DOHH2 (cell line): Measurements from ENCODE around the gene SUGCT.

Experiments used
- CTCF ChIP-seq: fragments of 200-600 bp; sonication (generic); IDR thresholded peaks from one replicate; pipeline ENCODE4 v1.5.1; 2014; ENCODE audit warnings: antibody characterized with exemption, mild to moderate bottlenecking, low read depth, low read length; ENCODE audit not compliant: poor library complexity, severe bottlenecking
- EZH2phosphoT487 ChIP-seq: fragments of 200-600 bp; sonication (generic); IDR thresholded peaks from 2 replicates; pipeline ENCODE4 v1.6.1; 2017; ENCODE audit warnings: borderline replicate concordance, mild to moderate bottlenecking, antibody characterized with exemption, low read length, moderate library complexity, mixed read lengths

- TF ChIP-seq CTCF = no peak
- TF ChIP-seq EZH2phosphoT487 = no peak
Measured at GRCh38 chr7:40720416-40720815, 585.6 kb downstream of the SUGCT start.
